HG03175 (cell line): ENCODE measurements around the gene ROBO1.
"Not testable (repeated sequence)": the region's sequence is repeated elsewhere in the genome, so short reads cannot be mapped to it uniquely, and the experiment has no call there.

Source experiments
- ATAC-seq: cut with Tn5 transposase; IDR thresholded peaks from one replicate; pipeline ENCODE4 v1.9.1; 2021; ENCODE audit warnings: mild to moderate bottlenecking, moderate library complexity; ENCODE audit not compliant: unreplicated experiment

The ROBO1 gene

GRCh38 chr3:78888635-78889034, 879.2 kb downstream of the ROBO1 start:
- ATAC-seq, result no peak

- ATAC-seq, result no peak
Observed at GRCh38 chr3:78887547-78888011, 880.2 kb downstream of the ROBO1 start.

GRCh38 chr3:78887029-78887428, 880.8 kb downstream of the ROBO1 start:
- no peak for ATAC-seq

- ATAC-seq, result not testable (repeated sequence)
Observed at GRCh38 chr3:78884567-78884966, 883.2 kb downstream of the ROBO1 start.

- ATAC-seq, result no peak
Observed at GRCh38 chr3:78882251-78882650, 885.5 kb downstream of the ROBO1 start.

GRCh38 chr3:78881501-78881900, 886.3 kb downstream of the ROBO1 start:
- ATAC-seq, result no peak

GRCh38 chr3:78880603-78881461, 887.0 kb downstream of the ROBO1 start:
- ATAC-seq, result no peak

GRCh38 chr3:78879295-78879860, 888.4 kb downstream of the ROBO1 start:
- ATAC-seq, result no peak

GRCh38 chr3:78878789-78879188, 889.0 kb downstream of the ROBO1 start:
- ATAC-seq, result no peak

- no peak for ATAC-seq
Observed at GRCh38 chr3:78878011-78878410, 889.8 kb downstream of the ROBO1 start.

GRCh38 chr3:78875851-78876250, 891.9 kb downstream of the ROBO1 start:
- no peak for ATAC-seq

GRCh38 chr3:78875436-78875835, 892.4 kb downstream of the ROBO1 start:
- ATAC-seq, result no peak

GRCh38 chr3:78873641-78874040, 894.2 kb downstream of the ROBO1 start:
- ATAC-seq, result no peak

GRCh38 chr3:78872195-78872594, 895.6 kb downstream of the ROBO1 start:
- no peak for ATAC-seq

- ATAC-seq, result no peak
Observed at GRCh38 chr3:78871048-78871447, 896.8 kb downstream of the ROBO1 start.

GRCh38 chr3:78870484-78870883, 897.3 kb downstream of the ROBO1 start:
- no peak for ATAC-seq

- no peak for ATAC-seq
Observed at GRCh38 chr3:78868570-78868969, 899.2 kb downstream of the ROBO1 start.

- no peak for ATAC-seq
Observed at GRCh38 chr3:78867409-78868372, 900.1 kb downstream of the ROBO1 start.

GRCh38 chr3:78863306-78864203, 904.2 kb downstream of the ROBO1 start:
- no peak for ATAC-seq

- no peak for ATAC-seq
Observed at GRCh38 chr3:78861156-78861555, 906.6 kb downstream of the ROBO1 start.
